ENCODE measurements around the gene COA5. TPM values are rescaled to one million over a fixed set of nuclear protein-coding genes. Genes with fewer than 3 reads are reported as not detected.

COA5 gene, protein sequence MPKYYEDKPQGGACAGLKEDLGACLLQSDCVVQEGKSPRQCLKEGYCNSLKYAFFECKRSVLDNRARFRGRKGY
- 28.2 TPM for total RNA-seq
- long read RNA-seq, transcript COA5-201 (3 exons, 1,754 nt) = major isoform, 67 of 73 reads
- long read RNA-seq, partial matches to known transcripts = 0 of 73 reads
- long read RNA-seq, other reads (novel, unspliced or antisense) = 2 of 73 reads

DNA sequence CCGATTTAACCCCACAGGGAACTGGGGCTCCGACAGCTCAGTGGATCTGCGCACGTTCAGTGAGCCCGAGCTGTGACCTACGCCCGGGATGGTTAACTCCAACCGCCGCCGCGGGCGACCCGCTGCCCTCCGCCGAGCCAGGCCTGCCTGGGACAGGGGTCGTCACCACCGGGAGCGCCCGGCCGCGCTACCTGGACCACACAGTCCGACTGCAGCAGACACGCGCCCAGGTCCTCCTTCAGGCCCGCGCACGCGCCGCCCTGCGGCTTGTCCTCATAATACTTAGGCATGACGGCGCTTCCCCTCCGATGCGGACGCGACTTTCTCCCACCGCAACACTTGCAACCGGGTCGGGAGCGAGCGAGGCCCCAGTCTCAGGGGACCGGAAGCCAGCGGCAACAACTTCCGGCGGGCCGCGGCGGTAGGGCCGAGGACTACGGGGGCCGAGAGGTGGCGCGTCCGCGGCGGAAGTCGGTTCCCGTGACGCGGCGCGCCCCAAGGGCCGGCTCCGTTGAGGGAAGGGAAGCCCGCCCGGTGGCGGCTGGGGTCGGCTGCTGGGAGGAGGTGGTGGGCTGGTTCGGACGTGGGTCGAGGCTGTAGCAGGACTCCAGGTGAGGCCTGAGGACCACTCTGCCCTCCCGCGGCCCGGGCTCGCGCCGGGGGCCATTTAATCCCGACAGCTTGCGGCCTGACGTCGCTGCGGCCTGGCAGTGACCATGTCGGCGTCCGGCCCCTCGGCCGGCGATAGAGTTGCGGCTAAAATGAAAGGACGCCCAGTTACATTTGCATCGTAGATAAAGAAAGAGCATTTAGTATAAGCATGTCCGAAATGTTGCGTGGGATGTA lies at the start of gene COA5, which contains the start of gene UNC50:
TSS of gene COA5 (minus strand) at position 397 of the 846 bp plus-strand sequence. CDS start at position 290, 107 bp downstream.
TSS of gene UNC50 (plus strand) at position 474 of the 846 bp plus-strand sequence. CDS start 1,171 bp downstream, outside the sequence.
- peak; percentile 95 for DNase-seq
- ATAC-seq = peak; percentile 98
- intact Hi-C loops (cut with micrococcal nuclease) = no loop called here

DNA sequence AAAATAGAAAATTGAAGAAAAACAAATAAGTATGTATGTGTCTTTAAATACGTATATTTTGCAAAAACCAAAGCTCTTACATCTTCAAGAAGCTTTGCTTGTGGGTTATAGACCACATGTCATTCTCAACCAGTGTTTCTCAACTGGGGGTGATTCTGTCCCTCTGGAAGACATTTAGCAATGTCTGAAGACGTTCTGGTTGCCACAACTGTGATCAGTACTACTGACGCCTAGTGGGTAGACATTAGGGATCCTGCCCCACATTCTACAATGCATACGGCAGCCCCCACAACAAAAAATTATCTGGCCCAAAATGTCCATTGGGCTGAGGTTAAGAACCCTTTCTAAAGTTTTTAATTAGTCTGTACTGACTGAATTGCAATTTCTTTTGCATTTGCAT lies 48.5 kb upstream of the COA5 start:
- no peak for DNase-seq
- intact Hi-C loops (cut with micrococcal nuclease) = no loop called here
- ATAC-seq = no peak

DNA sequence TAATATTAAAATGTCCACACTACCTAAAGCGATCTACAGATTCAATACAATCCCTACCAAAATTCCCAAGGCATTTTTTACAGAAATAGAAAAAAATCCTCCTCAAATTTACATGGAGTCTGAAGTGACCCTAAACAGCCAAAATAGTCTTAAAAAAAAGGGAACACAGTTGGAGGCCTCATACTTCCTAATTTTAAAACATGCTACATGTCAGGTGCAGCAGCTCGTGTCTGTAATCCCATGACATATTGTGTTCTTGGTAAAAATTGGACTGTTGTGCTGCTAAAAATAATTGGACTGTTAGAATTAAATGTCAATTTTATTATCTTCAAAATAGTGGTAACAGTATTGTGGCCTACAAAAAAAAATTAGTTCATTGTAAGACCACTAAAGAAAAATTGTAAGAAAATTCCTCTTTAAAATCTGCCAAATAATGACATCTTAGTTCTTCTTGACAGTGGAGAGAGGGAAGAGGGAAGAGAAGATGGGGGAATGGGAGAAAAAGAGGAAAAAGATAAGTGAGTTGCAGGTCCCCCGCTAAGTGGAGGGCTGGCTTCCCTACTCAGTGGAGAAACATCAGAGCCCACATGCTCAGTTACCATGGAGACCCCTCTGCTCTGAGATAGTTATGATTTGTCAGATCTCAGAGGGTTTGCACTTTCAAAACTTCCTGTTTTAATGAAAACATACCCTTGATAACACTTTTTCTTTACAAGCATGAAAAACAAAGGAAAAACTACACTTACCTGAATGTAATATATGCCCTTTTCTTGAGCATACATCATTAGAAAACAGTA lies 46.6 kb upstream of the COA5 start:
- ATAC-seq (no peak), DNase-seq (no peak)
- intact Hi-C loops (cut with micrococcal nuclease) = no loop called here

DNA sequence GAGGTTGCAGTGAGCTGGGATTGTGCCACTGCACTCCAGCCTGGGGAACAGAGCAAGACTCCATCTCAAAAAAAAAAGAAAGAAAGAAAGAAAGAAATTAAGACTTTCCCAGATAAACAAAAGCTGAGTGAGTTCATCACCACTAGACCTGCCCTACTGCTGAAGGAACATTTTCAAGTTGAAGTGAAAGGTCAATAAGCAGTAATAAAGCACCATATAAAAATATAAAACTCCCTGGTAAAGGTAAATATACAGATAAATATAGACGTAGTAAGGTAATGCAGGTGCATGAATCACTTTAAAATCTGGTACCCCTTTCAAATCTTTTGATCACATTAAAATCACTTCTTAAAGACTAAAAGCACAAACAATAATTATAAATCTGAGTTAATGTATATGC lies 42.7 kb upstream of the COA5 start:
- ATAC-seq (no peak), DNase-seq (no peak)
- intact Hi-C loops (cut with micrococcal nuclease) = loop anchor here (2.0 kb wide), 1 partner anchor 186 kb away; no protein-coding TSS in a partner anchor

DNA sequence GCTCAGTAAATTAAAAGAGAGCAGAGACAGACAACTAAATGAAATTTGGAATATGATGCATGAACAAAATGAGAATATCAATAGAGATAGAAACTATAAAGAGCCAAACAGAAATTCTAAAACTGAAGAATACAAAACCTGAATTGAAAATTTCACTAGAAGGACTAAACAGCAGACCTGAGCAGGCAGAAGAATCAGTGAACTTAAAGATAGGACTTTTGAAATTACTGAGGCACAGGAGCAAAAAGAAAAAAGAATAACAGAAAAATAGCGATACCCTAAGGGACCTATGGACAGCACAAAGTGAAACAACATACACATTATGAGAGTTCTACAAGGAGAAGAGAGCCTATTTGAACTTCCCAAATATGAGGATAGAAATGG lies 41.7 kb upstream of the COA5 start:
- intact Hi-C loops (cut with micrococcal nuclease) = loop anchor here (2.0 kb wide), 1 partner anchor 187 kb away; no protein-coding TSS in a partner anchor
- ATAC-seq = no peak
- no peak for DNase-seq

DNA sequence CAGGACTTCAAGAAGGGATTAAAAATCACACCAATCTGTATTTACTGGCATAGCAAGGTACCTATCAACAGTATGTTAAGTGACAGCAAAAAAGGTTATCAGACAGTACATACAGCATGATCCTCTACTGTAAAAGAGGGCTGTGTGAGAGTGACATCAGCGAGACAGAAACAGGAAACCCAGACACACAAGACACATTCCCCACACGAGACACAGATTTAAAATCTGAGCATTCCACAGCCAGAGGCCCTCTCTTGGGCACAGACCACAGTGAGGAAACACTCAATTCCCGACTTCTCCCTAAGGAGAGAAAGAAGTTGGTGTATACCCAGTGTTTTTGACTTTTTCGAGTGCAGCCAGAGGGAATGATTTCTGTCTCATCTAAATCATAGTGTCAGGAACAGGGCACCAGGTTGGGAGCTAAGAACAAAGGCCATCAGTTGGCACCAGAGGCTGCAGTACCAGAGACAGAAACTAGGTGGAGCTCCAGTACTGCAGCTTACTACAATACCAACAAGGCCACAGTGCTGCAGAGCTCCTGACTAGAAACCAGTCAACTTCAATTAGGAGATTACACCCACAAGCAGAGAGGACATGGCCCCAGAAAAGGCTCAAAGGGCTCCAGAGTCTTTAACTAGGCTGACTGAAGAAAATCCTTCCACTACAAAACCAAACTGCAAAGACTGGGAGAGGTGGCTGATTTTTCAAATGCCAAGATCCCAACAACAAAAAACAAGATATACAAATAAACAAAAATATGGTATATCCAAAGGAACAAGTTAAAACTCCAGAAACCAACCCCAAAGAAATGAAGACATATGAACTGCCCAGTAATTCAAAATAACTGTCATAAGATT lies 41.1 kb upstream of the COA5 start:
- peak; percentile 95 for ATAC-seq
- peak; percentile 50 for DNase-seq
- intact Hi-C loops (cut with micrococcal nuclease) = no loop called here

DNA sequence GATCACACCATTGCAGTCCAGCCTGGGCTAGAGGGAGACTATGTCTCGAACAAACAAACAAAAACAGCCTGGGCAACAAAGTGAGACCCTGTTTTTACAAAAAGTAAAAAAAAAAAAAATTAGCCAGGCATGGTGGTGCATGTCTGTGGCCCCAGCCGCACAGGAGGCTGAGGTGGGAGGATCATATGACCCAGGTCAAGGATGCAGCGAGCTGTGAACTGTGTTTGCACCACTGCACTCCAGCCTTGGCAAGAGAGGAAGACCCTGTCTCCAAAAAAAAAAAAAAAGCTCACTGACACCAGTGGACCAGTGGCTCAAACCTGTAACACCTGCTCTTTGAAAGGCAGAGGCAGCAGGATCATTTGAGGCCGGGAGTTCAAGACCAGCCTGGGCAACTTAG lies 40.1 kb upstream of the COA5 start:
- ATAC-seq (no peak), DNase-seq (no peak)
- intact Hi-C loops (cut with micrococcal nuclease) = no loop called here

DNA sequence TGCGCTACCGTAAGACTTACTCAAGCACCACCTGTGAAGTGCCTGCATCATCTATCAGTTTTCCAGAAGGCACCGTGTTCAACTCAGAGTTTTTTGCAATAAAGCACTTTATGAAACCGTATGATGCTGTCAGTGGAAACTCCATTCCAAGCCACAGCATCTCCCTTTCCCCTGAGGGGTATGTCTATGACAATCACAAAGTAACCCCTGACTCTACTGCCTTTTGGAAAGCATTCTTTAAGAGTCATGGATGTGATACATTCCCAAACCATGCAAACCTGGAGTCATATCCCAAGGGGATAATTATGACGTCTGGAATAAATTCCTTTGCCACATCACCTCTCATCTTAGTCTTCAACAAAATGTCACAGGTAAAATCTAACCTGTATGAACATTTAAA lies 39.3 kb upstream of the COA5 start:
- ATAC-seq (no peak), DNase-seq (no peak)
- intact Hi-C loops (cut with micrococcal nuclease) = no loop called here

DNA sequence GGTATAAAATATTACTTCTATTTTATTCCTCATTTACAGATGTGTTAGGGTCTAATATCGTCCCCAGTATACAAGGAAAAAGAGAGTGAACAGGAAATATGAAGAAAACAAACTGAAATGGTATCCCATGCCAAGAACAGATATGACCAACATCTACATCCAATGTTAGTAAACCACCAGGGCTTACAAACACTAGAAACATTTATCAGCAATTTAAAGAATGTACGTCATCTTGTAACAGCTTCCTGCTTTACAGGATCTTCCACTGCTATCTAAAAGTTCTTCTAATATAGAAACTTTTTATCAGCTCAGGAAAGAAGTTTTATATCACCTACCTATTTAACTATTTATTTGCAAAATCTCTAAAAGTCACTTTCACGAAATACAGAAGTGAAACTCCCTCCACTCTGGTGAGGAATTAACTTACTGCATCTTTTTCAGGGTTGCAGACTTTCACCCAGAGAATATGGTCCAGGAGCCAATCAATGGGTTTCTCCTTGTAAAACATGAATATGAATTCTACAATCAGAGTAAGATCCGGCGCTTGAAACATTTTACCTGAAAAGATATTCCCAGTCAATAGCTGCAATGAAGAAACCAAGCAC lies 35.3 kb upstream of the COA5 start:
- DNase-seq (no peak), ATAC-seq (no peak)
- intact Hi-C loops (cut with micrococcal nuclease) = no loop called here

DNA sequence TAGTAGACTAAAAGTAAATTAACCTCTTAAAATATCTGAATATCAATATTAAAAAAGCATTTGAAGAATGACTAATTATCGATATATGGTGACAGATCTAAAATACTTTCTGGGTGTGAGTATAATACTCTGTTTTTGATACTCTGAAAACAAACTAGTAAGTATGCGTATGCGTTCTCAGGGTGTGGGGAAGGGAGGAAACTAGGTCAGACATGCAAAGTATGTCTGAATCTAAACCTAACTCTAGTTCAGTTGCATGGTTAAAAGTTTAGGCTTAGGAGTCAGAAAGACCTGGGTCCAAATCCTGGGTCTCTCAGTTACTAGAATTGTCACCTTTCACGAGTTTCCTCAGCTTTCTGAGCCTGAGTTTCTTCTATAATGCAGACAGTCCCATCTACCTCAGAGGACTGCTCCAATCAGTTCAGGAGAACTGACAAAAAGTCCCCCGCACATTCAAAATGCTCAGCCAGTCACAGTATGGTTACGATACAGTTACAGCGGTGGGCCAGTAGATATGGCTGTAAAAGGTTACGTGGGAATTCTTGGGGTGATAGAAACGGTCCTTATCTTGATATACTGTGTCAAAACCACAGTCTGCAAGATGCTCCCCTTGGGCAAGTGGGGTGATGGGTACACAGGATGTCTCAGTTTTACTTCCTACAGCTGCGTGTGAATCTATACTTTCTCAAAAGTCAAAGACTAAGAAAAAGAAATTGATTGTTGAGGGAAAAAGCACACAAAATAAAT lies 29.3 kb upstream of the COA5 start:
- intact Hi-C loops (cut with micrococcal nuclease) = no loop called here
- ATAC-seq (no peak), DNase-seq (no peak)

DNA sequence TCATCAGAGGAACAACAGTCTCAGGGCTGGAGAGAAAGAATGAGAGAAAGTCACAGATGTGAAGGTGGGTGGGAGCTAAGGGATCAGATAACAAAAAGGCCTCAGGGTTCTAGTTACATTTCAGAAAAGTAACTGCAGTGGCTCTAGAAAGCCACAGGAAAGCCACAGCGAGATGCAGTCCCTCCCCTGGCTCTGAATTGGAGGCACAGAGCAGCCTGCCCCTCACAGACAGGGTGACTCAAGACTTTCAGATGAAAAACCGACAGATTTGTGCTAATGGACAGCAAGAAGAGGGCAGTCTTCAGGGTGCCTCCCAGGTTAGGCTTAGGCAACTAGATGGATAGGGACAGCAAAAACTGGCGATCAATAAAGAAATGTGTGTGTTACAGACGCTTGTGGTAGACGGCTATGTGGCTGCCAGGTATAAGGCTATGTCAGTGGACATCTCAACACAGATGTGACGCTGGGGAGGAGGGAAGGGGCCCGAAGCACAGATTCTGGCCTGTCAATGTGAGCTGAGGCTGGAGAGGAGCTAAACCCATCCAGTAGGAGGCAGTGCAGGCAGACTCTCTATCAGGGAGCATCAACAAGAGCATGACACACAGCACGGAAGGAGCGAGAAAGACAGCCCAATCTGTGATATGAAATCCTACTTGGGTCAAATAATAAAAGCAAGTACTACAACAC lies 26.2 kb upstream of the COA5 start:
- ATAC-seq (no peak), DNase-seq (no peak)
- intact Hi-C loops (cut with micrococcal nuclease) = no loop called here

DNA sequence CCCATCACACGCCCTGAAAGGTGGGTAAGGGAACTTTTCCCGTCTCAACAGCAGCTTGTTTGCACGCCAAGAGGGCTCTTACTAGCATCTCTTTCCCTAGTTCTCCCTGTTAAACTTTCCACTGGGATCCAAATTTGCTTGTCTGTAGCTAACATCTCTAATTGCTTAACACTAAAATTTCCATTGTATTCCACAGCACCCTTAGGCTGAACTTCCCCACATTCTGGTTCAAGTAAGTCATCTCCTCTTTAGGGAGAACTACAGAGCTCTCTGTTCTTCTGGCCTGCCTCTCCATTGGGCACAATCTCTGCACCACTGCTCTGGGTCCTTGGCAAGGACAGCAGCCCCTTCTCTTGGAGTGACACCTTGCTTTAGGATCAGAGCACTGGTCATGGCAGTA lies 24.0 kb upstream of the COA5 start:
- no peak for DNase-seq
- intact Hi-C loops (cut with micrococcal nuclease) = no loop called here
- ATAC-seq = no peak

DNA sequence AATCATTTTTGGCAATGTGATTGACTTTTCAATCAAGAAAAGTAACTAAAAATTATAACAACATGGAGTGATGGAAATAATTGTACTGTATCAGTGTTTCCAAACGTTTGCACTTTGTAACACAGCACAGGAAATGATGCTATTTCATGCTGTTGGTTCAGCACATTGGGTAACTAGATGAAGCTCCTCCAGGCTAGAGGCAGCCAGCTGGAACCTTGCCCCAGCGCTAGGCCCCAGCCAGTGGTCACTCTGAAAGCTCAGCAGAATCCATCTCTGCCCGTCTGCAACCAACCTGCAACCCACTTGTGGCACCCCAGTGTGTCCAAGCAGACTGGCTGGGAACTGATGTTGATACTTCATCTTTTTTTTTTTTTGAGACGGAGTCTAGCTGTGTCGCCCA lies 15.3 kb upstream of the COA5 start:
- ATAC-seq (peak; percentile 65), DNase-seq (peak; percentile 72)
- intact Hi-C loops (cut with micrococcal nuclease) = no loop called here

DNA sequence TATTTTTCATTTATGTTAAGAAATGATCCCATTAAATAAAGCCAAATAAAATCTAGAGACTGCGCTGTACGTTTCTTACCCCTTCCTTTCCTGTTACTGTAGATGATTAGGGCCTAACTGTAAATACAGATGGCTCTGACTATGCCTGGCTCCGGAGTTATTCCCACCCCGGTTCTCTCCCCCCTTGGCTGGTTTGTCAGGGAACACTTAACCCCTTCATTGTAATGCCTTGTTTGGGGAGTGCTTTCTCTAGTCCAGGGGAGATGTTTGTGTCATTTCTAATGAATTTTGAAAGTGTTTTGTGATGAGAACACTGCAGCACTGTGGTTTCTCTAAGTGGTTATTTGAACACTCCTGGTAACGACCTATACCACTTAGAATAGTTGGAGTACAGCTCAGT lies 8.8 kb upstream of the COA5 start:
- ATAC-seq (no peak), DNase-seq (no peak)
- intact Hi-C loops (cut with micrococcal nuclease) = no loop called here

DNA sequence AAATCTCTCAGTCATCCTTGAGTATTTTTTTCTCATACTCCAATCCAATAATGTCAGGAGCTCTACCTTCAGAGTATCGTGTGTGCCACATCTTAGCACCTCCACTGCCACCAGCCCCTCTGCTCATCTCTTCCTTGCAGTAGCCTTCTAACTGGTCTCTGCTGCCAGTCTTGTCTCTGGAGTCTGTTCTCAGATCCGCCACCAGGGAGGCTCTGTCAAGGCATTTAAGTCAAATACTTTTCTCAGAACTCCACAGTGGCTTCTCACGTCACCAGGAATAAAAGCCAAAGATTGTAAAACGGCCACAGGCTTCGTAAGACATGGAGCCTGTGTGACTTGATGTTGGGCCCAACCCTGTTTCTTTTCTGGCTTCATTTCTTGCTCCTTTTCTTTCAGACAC lies 7.2 kb upstream of the COA5 start:
- no peak for ATAC-seq
- intact Hi-C loops (cut with micrococcal nuclease) = no loop called here

DNA sequence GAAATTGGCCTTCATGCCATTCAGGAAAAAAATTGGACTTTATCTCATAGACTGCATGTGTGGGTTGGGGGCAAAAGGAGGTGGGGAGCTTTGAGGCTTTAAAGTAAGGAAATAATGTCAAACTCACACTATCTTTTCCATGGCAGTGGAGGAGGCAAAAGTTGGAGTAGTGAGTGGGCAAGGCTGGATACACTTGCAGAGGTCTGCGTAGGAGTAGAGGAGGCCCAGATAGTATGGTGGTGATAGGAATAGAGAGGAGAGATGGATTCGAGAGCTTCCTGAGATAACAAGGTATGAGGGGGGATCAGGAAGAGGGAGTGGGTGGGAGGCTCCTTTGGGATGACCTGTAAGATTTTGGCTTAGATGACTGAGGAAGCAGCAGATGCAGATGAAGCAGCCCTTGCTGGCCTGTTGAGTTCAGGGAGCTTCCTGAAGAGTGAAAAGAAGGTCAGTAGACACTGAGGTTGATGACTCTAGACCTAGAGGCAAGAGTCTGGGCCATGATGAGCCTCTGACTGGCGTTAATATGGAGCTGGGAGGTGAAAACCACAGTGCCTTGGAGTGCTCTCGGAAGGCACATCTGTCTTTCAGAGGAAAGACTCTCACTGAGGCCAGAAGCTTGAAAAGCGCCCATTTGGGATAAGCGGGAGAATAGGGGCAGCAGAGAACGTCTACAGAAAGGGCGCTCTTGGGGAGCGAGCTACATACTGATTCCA lies 5.9 kb upstream of the COA5 start:
- intact Hi-C loops (cut with micrococcal nuclease) = no loop called here
- ATAC-seq (no peak), DNase-seq (no peak)

More for the DNA sequence above, 7.2 kb upstream of the COA5 start:
- DNase-seq = no peak
